Measurements from ENCODE around the gene JMY.

Gene JMY

GRCh38 chr5:79295029-79295428 lies 59.1 kb downstream of the JMY start:
- DNase-seq, result no peak

DNA sequence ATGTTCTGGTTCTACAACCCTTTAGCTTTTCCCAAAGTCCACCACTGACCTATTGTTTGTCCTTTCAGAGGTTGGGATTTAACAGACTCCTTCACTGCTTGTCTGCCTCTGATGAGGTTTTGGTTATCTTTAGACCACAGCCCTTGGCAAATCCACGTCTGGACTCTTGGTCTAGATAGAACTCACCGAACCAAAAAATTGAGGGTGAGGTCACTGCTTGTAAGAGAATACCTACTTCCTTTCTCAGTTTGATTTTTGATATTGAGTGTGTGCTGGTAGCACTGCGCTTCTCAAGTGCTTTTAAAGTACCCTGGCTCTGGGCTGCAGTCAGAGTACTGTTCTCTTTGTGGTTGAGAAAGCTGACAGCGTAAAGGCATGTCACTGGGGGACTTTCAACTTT lies 61.7 kb downstream of the JMY start:
- no peak for DNase-seq

- no peak for DNase-seq
Measured at GRCh38 chr5:79301046-79301712, 65.2 kb downstream of the JMY start.

- DNase-seq, result no peak
Measured at GRCh38 chr5:79302454-79302853, 66.5 kb downstream of the JMY start.

GRCh38 chr5:79305706-79306105 lies 69.8 kb downstream of the JMY start:
- no peak for DNase-seq

- peak in 2 of 3 donors; percentile 8 to 10 for DNase-seq
Measured at GRCh38 chr5:79318935-79319614, 83.1 kb downstream of the JMY start.

- DNase-seq, result no peak
Measured at GRCh38 chr5:79329453-79329852, 93.5 kb downstream of the JMY start.

GRCh38 chr5:79330071-79330470 lies 94.1 kb downstream of the JMY start:
- no peak for DNase-seq

DNA sequence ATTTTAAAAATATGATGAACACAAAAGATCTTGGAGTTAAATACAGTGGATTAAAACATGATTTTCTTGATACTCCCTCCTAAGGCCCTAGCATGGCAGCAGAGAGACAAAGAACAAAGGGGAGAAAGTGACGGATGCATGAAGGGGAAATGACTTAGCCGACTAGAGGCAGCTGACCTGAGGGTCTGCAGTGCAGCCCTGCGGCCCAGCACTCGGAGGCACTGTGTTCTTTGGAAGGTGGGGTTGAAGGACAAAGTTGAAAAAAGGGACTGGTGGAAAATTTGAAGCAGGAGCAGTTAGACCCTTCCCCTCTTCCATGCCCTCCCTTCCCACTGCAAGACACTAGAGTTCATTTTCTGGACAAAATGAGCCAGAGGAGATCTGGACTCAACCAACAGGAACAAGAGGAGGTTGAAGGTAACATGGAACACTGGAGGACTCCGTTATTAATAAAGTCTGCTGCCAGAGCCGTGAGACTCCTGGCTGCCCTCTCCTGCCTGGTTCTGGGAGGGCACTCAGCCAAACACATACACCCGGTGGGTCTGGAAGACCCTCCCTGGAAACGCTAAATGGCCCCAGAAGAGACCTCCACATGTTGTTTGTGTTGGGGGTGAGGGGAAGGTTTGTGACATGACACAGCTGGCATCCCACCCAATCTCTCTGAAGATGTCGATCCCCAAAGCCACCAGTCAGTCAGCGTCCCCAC lies 98.1 kb downstream of the JMY start:
- no peak for DNase-seq

DNA sequence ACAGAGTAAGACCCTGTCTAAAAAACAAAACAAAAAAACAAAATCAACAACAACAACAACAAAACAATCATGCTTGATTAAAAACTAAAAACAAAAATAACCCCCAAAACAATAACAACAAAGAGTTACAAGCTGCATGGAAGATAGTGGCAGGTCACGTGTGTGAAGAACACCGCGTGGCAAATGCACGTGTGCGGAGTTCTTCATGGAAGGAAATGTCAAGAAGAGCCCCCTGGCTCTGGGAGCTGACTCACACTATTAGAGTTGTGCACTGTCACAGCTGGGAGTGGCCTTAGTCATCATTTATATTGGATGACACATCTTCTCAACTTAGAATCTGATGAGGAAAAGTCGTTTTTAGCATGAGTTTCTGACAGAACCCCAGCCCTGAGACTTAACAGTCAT lies 110.5 kb downstream of the JMY start:
- peak; percentile 14 to 29 (median 17) for DNase-seq

DNA sequence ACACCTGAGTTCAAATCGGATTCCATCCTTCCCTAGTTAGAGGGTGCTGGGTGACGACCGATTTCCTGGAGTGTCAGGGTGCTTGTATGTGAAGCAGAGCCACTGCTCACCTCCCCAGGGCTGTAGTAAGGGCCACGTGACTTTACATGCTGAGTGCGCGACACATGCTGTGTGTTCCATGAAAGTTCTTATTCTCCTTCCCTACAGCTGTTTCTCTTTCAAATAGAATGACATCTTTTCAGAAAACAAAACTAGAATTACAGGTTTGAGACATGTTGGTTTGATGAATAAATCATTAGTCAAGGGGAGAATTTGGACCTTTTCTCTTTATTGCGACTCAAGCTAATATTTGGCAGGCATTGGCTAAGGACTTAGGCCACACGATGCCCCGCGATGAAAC lies 113.1 kb downstream of the JMY start:
- DNase-seq, result no peak

GRCh38 chr5:79349881-79350280 lies 114.0 kb downstream of the JMY start:
- no peak for DNase-seq

DNA sequence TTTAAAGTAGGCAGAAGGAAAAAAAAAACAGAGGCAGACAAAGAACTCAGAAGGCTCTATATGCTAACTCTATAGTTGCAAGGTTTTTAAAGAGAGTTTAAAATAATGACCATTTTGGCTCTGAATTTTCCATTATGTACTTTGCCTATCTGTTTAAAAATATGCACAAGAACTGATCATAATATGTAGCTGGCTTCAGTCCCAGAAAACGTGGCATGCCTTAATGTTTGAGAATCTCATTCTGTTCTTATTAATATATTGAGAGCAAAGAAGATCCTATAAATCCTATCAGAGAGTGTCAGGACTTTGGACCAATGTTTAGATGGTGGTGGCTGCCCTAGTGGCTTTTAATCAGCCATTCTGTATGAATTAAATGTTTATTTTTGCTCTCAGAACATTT lies 121.5 kb downstream of the JMY start:
- DNase-seq, result no peak
